NCI-H146 treated with DMSO at 0.1 percent for 48 hours (cell line): ENCODE data around the gene MAVS.

ENCODE experiments used
- DNase-seq: peaks from one replicate; lab custom pipeline; 2025; ENCODE audit not compliant: unreplicated experiment; lab: John Stamatoyannopoulos, UW

The MAVS gene

DNA sequence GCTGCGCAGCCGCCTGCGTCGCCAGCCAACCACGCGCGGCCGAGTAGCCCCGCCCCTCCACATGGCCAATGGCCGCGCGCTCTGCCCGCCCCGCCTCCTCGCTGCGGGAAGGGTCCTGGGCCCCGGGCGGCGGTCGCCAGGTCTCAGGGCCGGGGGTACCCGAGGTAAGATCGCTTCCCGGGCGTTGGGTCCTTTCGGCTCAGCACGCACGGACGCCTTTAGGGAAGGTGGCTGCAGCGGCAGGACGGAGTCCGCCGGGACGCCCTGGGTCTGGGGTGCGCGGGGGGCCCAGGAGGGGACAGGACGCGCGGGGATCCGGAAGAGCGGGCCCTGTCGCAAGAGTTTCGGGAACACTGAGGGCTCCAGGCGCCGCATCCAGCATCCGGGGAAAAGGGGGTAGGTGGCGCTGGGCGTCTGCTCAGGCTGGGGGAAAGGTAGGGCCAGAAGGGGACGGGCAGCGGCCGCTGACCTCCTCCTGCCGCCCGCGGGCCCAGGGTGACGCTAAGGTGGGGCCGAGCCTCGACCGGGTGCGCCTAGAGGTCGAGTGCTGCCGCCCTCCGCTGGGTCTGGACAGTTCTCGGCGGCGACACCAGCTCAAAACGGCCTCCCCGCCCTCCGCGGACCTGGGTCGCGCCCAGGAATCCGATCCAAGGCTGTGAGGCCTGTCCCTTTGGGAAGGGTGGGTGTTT lies at the start of gene MAVS:
Gene MAVS, plus strand, starts transcription at position 95 of the 689 bp plus-strand sequence. CDS start 7,791 bp downstream, outside the sequence.
- peak; percentile 87 for DNase-seq

GRCh38 chr20:3797226-3797545 lies 49.4 kb upstream of the MAVS start:
- DNase-seq = no peak

- no peak for DNase-seq
These were observed 48.9 kb upstream of the MAVS start for GRCh38 chr20:3797592-3798372.

GRCh38 chr20:3798373-3798768 lies 48.3 kb upstream of the MAVS start:
- no peak for DNase-seq

DNA sequence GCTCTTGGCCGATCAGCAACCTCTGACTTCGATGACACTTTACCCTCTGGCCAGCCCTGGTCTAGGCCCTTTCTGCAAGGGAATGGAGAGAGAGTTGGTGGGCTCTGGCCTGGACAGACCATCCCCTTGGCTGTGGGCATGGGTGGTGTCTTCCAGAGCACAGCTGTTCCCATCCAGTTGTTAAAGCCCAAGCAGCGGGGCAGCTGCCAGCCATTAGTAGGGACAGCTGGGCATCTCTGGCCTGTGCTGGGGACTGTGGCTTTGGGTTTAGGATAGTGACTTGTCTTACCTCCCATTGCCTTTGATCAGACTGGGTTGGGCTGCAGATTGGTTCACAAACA lies 47.8 kb upstream of the MAVS start:
- DNase-seq = no peak

- DNase-seq = no peak
These were observed 46.3 kb upstream of the MAVS start for GRCh38 chr20:3800256-3800877.

DNA sequence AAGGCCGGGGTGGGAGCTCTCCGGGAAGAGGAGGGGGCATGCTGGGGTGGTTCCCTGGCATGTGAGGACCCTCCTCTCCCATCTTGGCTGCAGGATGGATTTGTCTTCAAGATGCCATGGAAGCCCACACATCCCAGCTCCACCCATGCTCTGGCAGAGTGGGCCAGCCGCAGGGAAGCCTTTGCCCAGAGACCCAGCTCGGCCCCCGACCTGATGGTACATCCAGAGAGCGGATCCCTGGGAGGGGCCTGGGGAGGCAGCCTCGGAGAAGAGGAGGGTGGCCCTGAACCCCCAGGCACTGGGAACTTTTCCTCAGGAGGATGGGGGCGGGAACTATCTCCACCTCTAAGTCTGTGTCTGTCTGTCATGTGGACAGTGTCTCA lies 45.8 kb upstream of the MAVS start:
- no peak for DNase-seq

- DNase-seq = no peak
These were observed 45.3 kb upstream of the MAVS start for GRCh38 chr20:3801299-3801698.

GRCh38 chr20:3801846-3802245 lies 44.8 kb upstream of the MAVS start:
- no peak for DNase-seq

DNA sequence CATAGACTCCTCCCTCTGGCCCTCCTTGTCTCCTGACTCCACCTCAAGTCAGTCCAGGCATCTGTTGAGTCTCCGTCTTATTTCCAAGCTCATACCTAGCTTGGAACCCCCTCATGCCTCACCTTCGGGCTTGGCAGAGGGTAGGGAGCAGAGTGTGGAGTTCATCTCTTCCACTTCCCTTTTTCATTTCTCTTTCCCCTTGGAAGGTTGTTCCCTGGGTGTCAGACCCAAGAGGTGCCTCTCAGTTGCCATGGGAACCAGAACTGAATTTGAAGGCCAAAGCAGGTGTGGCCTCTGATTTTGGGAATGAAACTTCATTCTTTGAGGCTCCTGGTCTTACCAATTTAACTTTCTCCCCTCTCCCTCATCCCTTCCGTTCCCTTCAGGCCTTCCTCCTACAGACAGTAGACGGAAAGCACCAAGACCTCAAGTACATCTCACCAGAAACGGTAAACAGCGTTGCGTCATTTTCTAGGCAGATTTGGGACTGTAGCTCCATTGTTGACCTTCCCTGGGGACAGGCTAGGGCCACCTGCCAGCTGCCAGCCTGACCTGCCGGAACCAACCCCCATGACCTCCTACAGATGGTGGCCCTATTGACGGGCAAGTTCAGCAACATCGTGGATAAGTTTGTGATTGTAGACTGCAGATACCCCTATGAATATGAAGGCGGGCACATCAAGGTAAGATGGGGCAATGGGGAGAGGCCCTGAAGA lies 44.0 kb upstream of the MAVS start:
- DNase-seq = no peak

GRCh38 chr20:3803289-3803688 lies 43.3 kb upstream of the MAVS start:
- DNase-seq = no peak

DNA sequence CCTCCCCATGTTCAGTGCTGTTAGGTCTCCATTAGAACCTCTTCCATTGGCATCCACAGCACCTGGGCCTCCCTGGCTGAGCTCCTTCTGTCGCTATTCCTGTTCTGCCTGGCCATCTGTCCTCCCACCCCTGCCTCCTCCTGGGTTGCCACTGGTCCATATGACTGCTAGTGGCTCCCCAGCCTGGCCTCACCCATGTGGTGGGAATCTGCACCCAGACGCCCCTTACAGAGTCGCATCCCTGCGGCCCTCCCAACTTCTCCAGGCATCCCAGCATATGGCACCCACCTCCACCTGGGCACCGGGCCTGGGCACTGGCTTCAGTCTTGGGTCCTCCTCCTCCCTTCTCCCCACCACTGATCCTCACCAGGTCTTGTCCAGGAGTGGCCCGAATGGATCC lies 42.8 kb upstream of the MAVS start:
- DNase-seq = no peak

DNA sequence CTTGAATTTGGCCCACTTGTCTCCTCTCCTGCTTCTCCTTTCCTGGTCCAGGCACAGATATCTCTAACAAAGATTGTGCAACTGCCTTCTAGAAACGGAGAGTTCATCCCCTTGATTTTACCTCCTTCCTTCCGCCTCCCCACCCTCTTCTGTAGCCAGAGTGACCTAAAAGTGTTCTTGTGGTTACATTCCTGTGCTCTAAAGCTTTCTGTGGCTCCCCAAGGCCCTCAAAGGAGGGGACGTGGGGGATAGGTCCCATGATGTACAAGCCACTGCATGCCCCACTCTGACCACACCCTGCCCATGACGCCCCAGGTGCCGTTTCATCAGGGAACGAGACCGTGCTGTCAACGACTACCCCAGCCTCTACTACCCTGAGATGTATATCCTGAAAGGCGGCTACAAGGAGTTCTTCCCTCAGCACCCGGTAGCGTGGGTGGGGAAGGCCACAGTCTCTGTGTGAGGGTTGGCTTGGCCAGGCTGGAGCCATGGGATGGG lies 42.3 kb upstream of the MAVS start:
- DNase-seq = no peak

DNA sequence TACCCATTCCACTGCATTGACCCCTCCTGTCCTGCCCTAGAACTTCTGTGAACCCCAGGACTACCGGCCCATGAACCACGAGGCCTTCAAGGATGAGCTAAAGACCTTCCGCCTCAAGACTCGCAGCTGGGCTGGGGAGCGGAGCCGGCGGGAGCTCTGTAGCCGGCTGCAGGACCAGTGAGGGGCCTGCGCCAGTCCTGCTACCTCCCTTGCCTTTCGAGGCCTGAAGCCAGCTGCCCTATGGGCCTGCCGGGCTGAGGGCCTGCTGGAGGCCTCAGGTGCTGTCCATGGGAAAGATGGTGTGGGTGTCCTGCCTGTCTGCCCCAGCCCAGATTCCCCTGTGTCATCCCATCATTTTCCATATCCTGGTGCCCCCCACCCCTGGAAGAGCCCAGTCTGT lies 41.9 kb upstream of the MAVS start:
- no peak for DNase-seq

DNA sequence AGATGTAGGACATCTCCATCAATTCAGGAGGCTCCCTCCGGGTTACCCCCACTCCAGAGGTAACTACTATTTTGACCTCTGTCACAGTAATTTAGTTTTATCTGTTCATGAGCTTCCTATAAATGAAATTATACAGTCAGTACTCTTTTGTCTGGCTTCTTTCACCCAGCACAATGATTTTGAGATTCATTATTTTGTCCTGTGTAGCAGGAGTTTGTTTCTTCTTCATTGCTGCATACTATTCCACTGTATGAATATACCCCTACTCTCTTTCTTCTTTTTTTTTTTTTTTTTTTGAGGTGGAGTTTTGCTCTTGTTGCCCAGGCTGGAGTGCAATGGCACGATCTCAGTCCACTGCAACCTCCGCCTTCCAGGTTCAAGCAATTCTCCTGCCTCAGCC lies 38.1 kb upstream of the MAVS start:
- DNase-seq = no peak

GRCh38 chr20:3811467-3812258 lies 35.0 kb upstream of the MAVS start:
- DNase-seq = no peak

DNA sequence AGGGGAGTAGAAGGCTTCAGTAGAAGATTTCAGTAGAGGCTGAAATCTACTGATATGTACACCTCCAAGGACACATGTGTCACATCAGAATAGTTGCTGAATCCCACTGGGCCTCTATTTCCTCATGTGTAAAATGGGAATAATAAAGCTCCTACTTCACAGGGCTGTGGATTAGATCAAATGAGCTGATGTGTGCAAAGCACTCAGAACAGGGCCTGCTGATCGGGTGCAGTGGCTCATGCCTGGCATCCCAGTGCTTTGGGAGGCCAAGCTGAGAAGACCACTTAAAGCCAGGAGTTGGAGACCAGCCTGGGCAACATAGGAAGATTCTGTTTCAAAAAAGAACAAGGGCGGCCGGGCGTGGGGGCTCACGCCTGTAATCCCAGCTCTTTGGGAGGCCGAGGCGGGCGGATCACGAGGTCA lies 34.4 kb upstream of the MAVS start:
- no peak for DNase-seq

GRCh38 chr20:3812975-3813847 lies 33.4 kb upstream of the MAVS start:
- DNase-seq = no peak

DNA sequence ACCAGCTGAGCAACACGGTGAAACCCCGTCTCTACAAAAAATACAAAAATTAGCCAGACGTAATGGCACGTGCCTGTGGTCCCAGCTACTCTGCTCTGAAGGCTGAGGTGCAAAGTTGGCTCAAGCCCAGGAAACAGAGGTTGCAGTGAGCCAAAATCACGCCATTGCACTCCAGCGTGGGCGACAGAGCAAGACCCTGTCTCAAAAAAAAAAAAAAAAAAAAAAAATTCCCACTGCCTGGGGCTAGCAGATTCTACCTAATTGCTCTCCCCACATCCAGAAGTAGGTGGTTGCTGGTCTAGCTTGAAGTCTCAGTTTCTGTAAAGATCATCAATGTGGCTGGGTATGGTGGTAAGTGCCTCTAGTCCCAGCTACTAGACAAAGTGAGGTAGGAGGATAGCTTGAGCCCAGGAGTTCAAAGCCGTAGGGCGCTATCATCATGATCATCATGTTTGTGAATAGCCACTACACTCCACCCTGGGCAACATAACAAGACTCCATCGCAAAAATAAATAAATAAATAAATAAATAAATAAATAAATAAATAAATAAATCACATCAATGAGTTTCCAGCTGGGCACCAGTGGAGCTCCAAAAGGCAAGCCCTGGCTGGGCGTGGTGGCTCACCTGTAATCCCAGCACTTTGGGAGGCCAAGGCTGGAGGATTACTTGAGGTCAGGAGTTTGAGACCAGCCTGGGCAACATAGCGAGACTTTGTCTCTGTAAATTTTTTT lies 32.6 kb upstream of the MAVS start:
- no peak for DNase-seq
